ENCODE data around the gene MARK3. TPM values are rescaled to one million over a fixed set of nuclear protein-coding genes. Genes with fewer than 3 reads are reported as not detected.

MARK3 gene
- total and polyA plus RNA-seq, 2 donors (not counting 1 experiment from before 2014, with no cell fraction given), result 73.0 to 142 TPM

DNA sequence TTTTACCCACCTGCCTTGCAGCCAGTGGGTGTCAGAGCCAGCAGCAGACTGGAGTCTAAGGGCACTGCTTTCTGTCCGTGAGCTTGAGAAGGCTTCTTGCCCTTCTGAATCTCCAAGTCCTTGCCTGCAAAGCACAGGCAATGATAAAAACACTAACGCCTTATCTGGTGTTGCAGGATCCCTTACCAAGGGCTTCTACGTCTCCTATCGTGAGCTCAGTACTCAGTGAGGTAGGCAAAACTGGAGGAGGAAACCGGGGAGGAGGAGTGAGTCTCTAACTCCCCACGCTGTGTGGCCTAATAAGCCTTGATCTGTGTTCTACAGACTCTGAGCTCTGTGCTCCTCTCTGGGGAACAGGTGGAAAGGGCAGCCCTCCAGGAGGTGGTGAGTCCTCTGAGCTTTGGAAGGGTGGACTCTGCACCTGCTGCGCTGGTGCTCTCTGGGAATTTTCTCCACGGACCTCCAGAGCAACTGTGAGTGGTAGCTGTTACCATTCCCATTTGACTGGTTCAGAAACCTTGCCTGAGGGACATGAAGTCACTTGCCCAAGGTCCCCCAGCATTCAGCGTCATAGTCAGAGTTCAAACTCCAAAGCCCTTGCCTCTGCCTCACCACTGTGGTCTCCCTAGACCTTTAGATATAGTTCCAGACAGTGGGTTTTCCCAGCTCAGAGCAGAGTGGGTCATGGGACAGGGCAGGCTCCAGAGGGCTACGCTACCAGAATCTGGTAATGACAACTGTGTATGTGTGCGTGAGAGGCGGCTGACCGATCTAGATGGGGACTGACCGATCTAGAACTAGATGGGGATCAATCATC, 7.0 kb upstream of the MARK3 start:
- 81% methylated on average over 7 of the region's 14 CpGs for WGBS (ENCODE audit: insufficient coverage)
- no peak overlapping the region for H3K4me2 ChIP-seq (replicated peaks; ENCODE audit: low read depth, low read length, poor library complexity, severe bottlenecking)

More for the DNA sequence above, 7.0 kb upstream of the MARK3 start:
- Mint-ChIP-seq H3K9me3 (ENCODE audit: insufficient read depth) (peaks cover 3% of the 10 kb centered on the region), H3K27me3 (peaks cover 22% of the 10 kb centered on the region), H3K4me1 (no peaks in the 10 kb centered on the region), H3K4me3 (no peak overlapping the region), H3K27ac (no peak overlapping the region)
- Histone ChIP-seq H3K27ac (ENCODE audit: low read length in 2 of 2) (no peak overlapping the region), H3K4me1 (ENCODE audit: control insufficient read depth in 2 of 2, insufficient read depth in 2 of 2, low read length in 2 of 2) (no peaks in the 10 kb centered on the region), H3K36me3 (replicated peaks in 1 of 2; ENCODE audit: control extremely low read depth in 1 of 2, control insufficient read depth in 1 of 2, extremely low read depth in 1 of 2, insufficient read depth in 2 of 2, low read length in 1 of 2) (no peaks in the 10 kb centered on the region), H3K79me2 (ENCODE audit: control insufficient read depth, insufficient read depth, low read length) (no peaks in the 10 kb centered on the region), H4K20me1 (ENCODE audit: control insufficient read depth, insufficient read depth, low read length, poor library complexity, severe bottlenecking) (no peaks in the 10 kb centered on the region), H3K9ac (ENCODE audit: low read length) (no peak overlapping the region), H3K27me3 (replicated peaks in 1 of 4; ENCODE audit: control extremely low read depth in 1 of 4, control insufficient read depth in 3 of 4, insufficient read depth in 4 of 4, low read length in 3 of 4) (peaks cover 0 to 15% (median 0%) of the 10 kb centered on the region in 4 experiments), H3K9me3 (ENCODE audit: control extremely low read depth in 1 of 3, control insufficient read depth in 2 of 3, insufficient read depth in 1 of 3, low read length in 2 of 3) (no peaks in the 10 kb centered on the region), H2AFZ (ENCODE audit: insufficient read depth, low read depth, low read length, poor library complexity, severe bottlenecking) (no peak overlapping the region), H3K4me3 (ENCODE audit: control extremely low read depth in 1 of 5, extremely low read depth in 1 of 5, insufficient read depth in 1 of 5, low read depth in 2 of 5, low read length in 4 of 5) (no peak overlapping the region)
- intact Hi-C loops (cut with micrococcal nuclease), result no loop called here
- DNase-seq (no peak), ATAC-seq (ENCODE audit: low read depth) (no peak)
- POLR2A ChIA-PET, result interaction anchor here (0.6 to 1.2 kb wide), 2 partner anchors 7 to 12 kb away, joined by 3 read pairs; partner anchors contain the start of gene MARK3
- CTCF ChIA-PET, result interaction anchor here (7.0 kb wide), 1 partner anchor 13 kb away, joined by 44 read pairs; no protein-coding TSS in a partner anchor
- TF ChIP-seq EZH2 (IDR thresholded peaks at IDR 0.05; ENCODE audit: borderline replicate concordance, insufficient read depth, low read depth, low read length, poor library complexity, severe bottlenecking), result no peak
- TF ChIP-seq, protein P1, sequence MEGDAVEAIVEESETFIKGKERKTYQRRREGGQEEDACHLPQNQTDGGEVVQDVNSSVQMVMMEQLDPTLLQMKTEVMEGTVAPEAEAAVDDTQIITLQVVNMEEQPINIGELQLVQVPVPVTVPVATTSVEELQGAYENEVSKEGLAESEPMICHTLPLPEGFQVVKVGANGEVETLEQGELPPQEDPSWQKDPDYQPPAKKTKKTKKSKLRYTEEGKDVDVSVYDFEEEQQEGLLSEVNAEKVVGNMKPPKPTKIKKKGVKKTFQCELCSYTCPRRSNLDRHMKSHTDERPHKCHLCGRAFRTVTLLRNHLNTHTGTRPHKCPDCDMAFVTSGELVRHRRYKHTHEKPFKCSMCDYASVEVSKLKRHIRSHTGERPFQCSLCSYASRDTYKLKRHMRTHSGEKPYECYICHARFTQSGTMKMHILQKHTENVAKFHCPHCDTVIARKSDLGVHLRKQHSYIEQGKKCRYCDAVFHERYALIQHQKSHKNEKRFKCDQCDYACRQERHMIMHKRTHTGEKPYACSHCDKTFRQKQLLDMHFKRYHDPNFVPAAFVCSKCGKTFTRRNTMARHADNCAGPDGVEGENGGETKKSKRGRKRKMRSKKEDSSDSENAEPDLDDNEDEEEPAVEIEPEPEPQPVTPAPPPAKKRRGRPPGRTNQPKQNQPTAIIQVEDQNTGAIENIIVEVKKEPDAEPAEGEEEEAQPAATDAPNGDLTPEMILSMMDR (IDR thresholded peaks at IDR 0.05), result no peak

All from B cell (primary cell).